SIG-M5 treated with dmso at 0.1 percent for 504 hours (cell line): ENCODE results near the gene SORL1.

Source experiments
- DNase-seq: peaks from one replicate; lab custom pipeline; 2025; ENCODE audit not compliant: unreplicated experiment; lab: John Stamatoyannopoulos, UW

The SORL1 gene

GRCh38 chr11:121652971-121653370 lies 200.9 kb downstream of the SORL1 start:
- no peak for DNase-seq

- DNase-seq = no peak
Measured at GRCh38 chr11:121654259-121654842, 202.2 kb downstream of the SORL1 start.

- DNase-seq = no peak
Measured at GRCh38 chr11:121654843-121655536, 202.9 kb downstream of the SORL1 start.

GRCh38 chr11:121655537-121656327 lies 203.6 kb downstream of the SORL1 start:
- DNase-seq = peak; percentile 36

GRCh38 chr11:121656328-121657090 lies 204.4 kb downstream of the SORL1 start:
- no peak for DNase-seq

GRCh38 chr11:121657146-121657545 lies 205.0 kb downstream of the SORL1 start:
- no peak for DNase-seq

- no peak for DNase-seq
Measured at GRCh38 chr11:121659811-121660210, 207.7 kb downstream of the SORL1 start.

- DNase-seq = no peak
Measured at GRCh38 chr11:121661880-121662486, 209.9 kb downstream of the SORL1 start.

GRCh38 chr11:121664144-121664543 lies 212.0 kb downstream of the SORL1 start:
- no peak for DNase-seq

GRCh38 chr11:121665206-121665838 lies 213.2 kb downstream of the SORL1 start:
- DNase-seq = no peak

GRCh38 chr11:121667836-121668235 lies 215.7 kb downstream of the SORL1 start:
- no peak for DNase-seq

GRCh38 chr11:121669422-121669821 lies 217.3 kb downstream of the SORL1 start:
- DNase-seq = no peak

- no peak for DNase-seq
Measured at GRCh38 chr11:121670266-121670665, 218.2 kb downstream of the SORL1 start.

GRCh38 chr11:121670805-121671282 lies 218.7 kb downstream of the SORL1 start:
- DNase-seq = no peak

- no peak for DNase-seq
Measured at GRCh38 chr11:121671283-121672168, 219.4 kb downstream of the SORL1 start.

GRCh38 chr11:121672630-121673487 lies 220.7 kb downstream of the SORL1 start:
- DNase-seq = no peak

GRCh38 chr11:121681550-121682268 lies 229.6 kb downstream of the SORL1 start:
- DNase-seq = no peak
